LNCaP clone FGC (cell line): ENCODE data around the gene PRDM8.

ENCODE experiments used
- DNase-seq: peaks from one replicate; pipeline ENCODE4 v3.0.0-alpha.2; 2011; ENCODE audit warnings: low read depth
- H3K4me3 ChIP-seq: 2 replicates; pipeline ENCODE4 v1.5.1; 2011; ENCODE audit warnings: mild to moderate bottlenecking, low read depth, low read length, control low read depth
- TF ChIP-seq, protein P1 (sequence below): IDR thresholded peaks from 2 replicates; pipeline ENCODE4 v1.5.1; 2012; ENCODE audit warnings: mild to moderate bottlenecking; ENCODE audit not compliant: control insufficient read depth, insufficient read depth; ENCODE audit errors: extremely low read depth

Gene PRDM8

GRCh38 chr4:80196922-80197573 lies at the start of gene PRDM8:
Gene PRDM8, plus strand, starts transcription at chr4:80197503. Its CDS starts 2,578 bp downstream, at chr4:80200081.
- TF ChIP-seq, protein P1, sequence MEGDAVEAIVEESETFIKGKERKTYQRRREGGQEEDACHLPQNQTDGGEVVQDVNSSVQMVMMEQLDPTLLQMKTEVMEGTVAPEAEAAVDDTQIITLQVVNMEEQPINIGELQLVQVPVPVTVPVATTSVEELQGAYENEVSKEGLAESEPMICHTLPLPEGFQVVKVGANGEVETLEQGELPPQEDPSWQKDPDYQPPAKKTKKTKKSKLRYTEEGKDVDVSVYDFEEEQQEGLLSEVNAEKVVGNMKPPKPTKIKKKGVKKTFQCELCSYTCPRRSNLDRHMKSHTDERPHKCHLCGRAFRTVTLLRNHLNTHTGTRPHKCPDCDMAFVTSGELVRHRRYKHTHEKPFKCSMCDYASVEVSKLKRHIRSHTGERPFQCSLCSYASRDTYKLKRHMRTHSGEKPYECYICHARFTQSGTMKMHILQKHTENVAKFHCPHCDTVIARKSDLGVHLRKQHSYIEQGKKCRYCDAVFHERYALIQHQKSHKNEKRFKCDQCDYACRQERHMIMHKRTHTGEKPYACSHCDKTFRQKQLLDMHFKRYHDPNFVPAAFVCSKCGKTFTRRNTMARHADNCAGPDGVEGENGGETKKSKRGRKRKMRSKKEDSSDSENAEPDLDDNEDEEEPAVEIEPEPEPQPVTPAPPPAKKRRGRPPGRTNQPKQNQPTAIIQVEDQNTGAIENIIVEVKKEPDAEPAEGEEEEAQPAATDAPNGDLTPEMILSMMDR = no peak
- DNase-seq = no peak
- no peak within 1 kb of the TSS for H3K4me3 ChIP-seq

DNA sequence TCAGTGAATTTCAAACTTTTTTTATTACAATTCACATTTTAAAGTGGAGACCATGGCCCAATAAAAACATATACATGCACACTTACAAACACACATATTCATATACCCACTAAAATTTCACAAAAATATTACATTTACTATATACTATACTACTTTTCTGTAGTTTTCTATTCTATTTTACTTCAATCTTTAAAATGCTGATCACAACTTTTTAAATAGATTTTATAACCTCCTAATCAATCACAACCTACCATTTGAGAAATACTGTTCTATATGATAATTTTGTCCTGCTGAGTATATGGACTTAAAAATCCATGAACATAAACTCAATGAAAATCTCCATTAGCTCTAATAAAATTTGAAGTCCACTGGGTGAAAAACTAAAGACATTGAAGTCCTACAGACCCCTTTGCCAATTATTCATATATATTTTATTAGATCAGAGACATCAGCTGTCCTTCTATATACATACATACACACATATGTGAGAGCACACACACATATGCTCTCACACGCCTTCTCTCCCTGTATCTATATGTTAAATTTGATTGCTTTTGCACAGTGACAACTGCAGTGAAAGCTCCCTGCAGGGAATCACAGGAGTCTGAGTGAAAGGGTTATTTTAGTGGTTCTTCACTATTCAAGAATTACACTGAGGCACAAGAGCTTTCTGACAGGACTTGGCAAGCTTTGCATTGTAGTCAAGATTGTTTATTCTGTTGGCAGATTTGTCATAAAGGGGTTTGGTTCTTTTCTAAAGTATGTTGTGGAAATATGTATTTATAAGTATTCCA lies 46.7 kb upstream of the PRDM8 start:
- DNase-seq = no peak
- no peak overlapping the region for H3K4me3 ChIP-seq
- TF ChIP-seq, protein P1 = no peak

- H3K4me3 ChIP-seq = no peak overlapping the region
- TF ChIP-seq, protein P1 = no peak
- DNase-seq = no peak
Measured at GRCh38 chr4:80151981-80152380, 45.3 kb upstream of the PRDM8 start.

GRCh38 chr4:80153874-80154544 lies 43.3 kb upstream of the PRDM8 start:
- H3K4me3 ChIP-seq = no peak overlapping the region
- DNase-seq = no peak
- TF ChIP-seq, protein P1 = no peak

DNA sequence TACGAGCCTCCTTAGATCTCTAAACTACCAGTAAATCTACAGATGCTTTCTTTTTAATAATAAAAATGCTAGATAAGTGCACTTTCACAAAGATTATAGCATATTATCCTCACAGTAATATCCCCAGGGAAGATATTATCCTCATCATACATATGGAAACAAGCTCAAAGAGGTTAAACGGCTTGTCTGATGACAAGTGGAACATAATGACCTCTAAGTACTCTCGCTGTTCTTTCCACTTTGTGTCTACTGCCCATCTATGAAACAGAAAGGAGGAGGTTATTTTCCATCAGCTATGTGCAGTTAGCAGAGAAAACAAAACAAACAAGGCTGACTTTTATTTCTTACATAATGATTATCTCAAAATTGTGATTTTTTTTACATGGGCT lies 42.8 kb upstream of the PRDM8 start:
- H3K4me3 ChIP-seq = no peak overlapping the region
- TF ChIP-seq, protein P1 = no peak
- no peak for DNase-seq

GRCh38 chr4:80155316-80155982 lies 41.9 kb upstream of the PRDM8 start:
- no peak overlapping the region for H3K4me3 ChIP-seq
- no peak for DNase-seq
- TF ChIP-seq, protein P1 = no peak
